Type B pancreatic cell (in vitro differentiated cells): ENCODE measurements around the gene C2CD4B. TPM values are rescaled to one million over a fixed set of nuclear protein-coding genes. Genes with fewer than 3 reads are reported as not detected.

Experiments
- DNase-seq: peaks from one replicate; pipeline ENCODE4 v3.0.0; 2021; ENCODE audit warnings: mixed read lengths; ENCODE audit not compliant: unreplicated experiment; ENCODE audit errors: extremely low spot score
- H3K27ac Mint-ChIP-seq: 2 replicates; pipeline ENCODE4 v1.8.0; 2021; ENCODE audit warnings: mild to moderate bottlenecking, mixed read lengths
- H3K27me3 Mint-ChIP-seq: 2 replicates; pipeline ENCODE4 v1.8.0; 2021; ENCODE audit warnings: mixed read lengths
- H3K36me3 Mint-ChIP-seq: 2 replicates; pipeline ENCODE4 v1.8.0; 2021; ENCODE audit warnings: mixed read lengths
- H3K4me1 Mint-ChIP-seq: one replicate; pipeline ENCODE4 v1.8.0; 2021; ENCODE audit warnings: mixed read lengths; ENCODE audit not compliant: unreplicated experiment
- H3K4me3 Mint-ChIP-seq: 2 replicates; pipeline ENCODE4 v1.8.0; 2021; ENCODE audit warnings: mild to moderate bottlenecking, mixed read lengths
- H3K9me3 Mint-ChIP-seq: 2 replicates; pipeline ENCODE4 v1.8.0; 2021; ENCODE audit warnings: mixed read lengths
- CTCF ChIP-seq: fragments of 200-600 bp; sonication (generic); conservative IDR thresholded peaks from 2 replicates; pipeline ENCODE4 v1.5.0; 2021; ENCODE audit warnings: antibody characterized with exemption, mild to moderate bottlenecking
- total RNA-seq: library from RNA; stranded (reverse); gene quantifications from 2 replicates; pipeline ENCODE4 v1.2.1, GENCODE V29; 2021; ENCODE audit warnings: low replicate concordance

Gene C2CD4B
- total RNA-seq, 1 donor from 2014 or later: 2.7 TPM

- TF ChIP-seq CTCF: no peak
- no peak overlapping the region for H3K27ac Mint-ChIP-seq
- peaks cover 10% of the 10 kb centered on the region for H3K4me1 Mint-ChIP-seq
- no peak for DNase-seq
- no peaks in the 10 kb centered on the region for H3K9me3 Mint-ChIP-seq
- H3K27me3 Mint-ChIP-seq: no peaks in the 10 kb centered on the region
- H3K36me3 Mint-ChIP-seq: no peaks in the 10 kb centered on the region
- no peak overlapping the region for H3K4me3 Mint-ChIP-seq
Observed at GRCh38 chr15:62124176-62124972, 40.7 kb downstream of the C2CD4B start.

- Mint-ChIP-seq H3K36me3 (no peaks in the 10 kb centered on the region), H3K27me3 (no peaks in the 10 kb centered on the region), H3K9me3 (no peaks in the 10 kb centered on the region), H3K4me1 (peaks cover 18% of the 10 kb centered on the region), H3K27ac (no peak overlapping the region), H3K4me3 (no peak overlapping the region)
- no peak for TF ChIP-seq CTCF
- no peak for DNase-seq
Observed at GRCh38 chr15:62122249-62122648, 42.8 kb downstream of the C2CD4B start.

GRCh38 chr15:62121273-62122015, 43.6 kb downstream of the C2CD4B start:
- no peak for TF ChIP-seq CTCF
- H3K4me3 Mint-ChIP-seq: no peak overlapping the region
- H3K27me3 Mint-ChIP-seq: no peaks in the 10 kb centered on the region
- no peak overlapping the region for H3K27ac Mint-ChIP-seq
- no peaks in the 10 kb centered on the region for H3K36me3 Mint-ChIP-seq
- H3K4me1 Mint-ChIP-seq: peaks cover 18% of the 10 kb centered on the region
- DNase-seq: no peak
- H3K9me3 Mint-ChIP-seq: no peaks in the 10 kb centered on the region

- Mint-ChIP-seq H3K4me3 (no peak overlapping the region), H3K9me3 (no peaks in the 10 kb centered on the region), H3K27ac (no peak overlapping the region), H3K4me1 (peaks cover 18% of the 10 kb centered on the region), H3K27me3 (no peaks in the 10 kb centered on the region), H3K36me3 (no peaks in the 10 kb centered on the region)
- TF ChIP-seq CTCF: no peak
- no peak for DNase-seq
Observed at GRCh38 chr15:62120776-62121175, 44.3 kb downstream of the C2CD4B start.

GRCh38 chr15:62119874-62120273, 45.2 kb downstream of the C2CD4B start:
- Mint-ChIP-seq H3K4me3 (no peak overlapping the region), H3K36me3 (no peaks in the 10 kb centered on the region), H3K4me1 (peaks cover 12% of the 10 kb centered on the region), H3K27me3 (no peaks in the 10 kb centered on the region), H3K9me3 (no peaks in the 10 kb centered on the region), H3K27ac (no peak overlapping the region)
- no peak for DNase-seq
- TF ChIP-seq CTCF: no peak
